ENCODE results near the gene MYL10. TPM values are rescaled to one million over a fixed set of nuclear protein-coding genes. Genes with fewer than 3 reads are reported as not detected.
A peak's percentile ranks its signal among the peaks of the same experiment; 100 is the strongest.

MYL10 gene
- total and polyA plus RNA-seq, 2 of the 8 experiments (the other 6 are each of a cell fraction or from before 2014, with no cell fraction given) = 0.18 TPM; not detected in 1

- Histone ChIP-seq H3K27me3 (replicated peaks in 1 of 4; ENCODE audit: control insufficient read depth in 3 of 4, extremely low read depth in 1 of 4, insufficient read depth in 3 of 4, low read length in 3 of 4) (no peaks in the 10 kb centered on the region), H3K9me3 (ENCODE audit: insufficient read depth in 2 of 2, low read depth in 1 of 2, low read length in 1 of 2) (no peaks in the 10 kb centered on the region), H3K4me1 (replicated peaks in 1 of 4; ENCODE audit: control insufficient read depth in 3 of 4, insufficient read depth in 4 of 4, low read length in 3 of 4) (peaks cover 0 to 26% (median 17%) of the 10 kb centered on the region in 4 experiments; a peak in 6 of 7 replicates), H3K27ac (ENCODE audit: low read depth, low read length) (no peak overlapping the region), H4K5ac (ENCODE audit: insufficient read length, low read depth, low read length) (peak overlapping the region; percentile 34), H3K14ac (ENCODE audit: insufficient read length) (no peak overlapping the region), H4K91ac (replicated peaks; ENCODE audit: insufficient read length, low read length) (peak overlapping the region; percentile 95), H2AK5ac (ENCODE audit: low read depth, low read length) (no peak overlapping the region), H4K20me1 (replicated peaks in 1 of 2; ENCODE audit: control insufficient read depth in 1 of 2, insufficient read depth in 2 of 2, low read length in 2 of 2) (no peaks in the 10 kb centered on the region), H3K18ac (ENCODE audit: extremely low read depth, low read length) (peak overlapping the region; percentile 75), H4K8ac (ENCODE audit: extremely low read depth, insufficient read depth, low read length) (peak overlapping the region; percentile 41; the same call in 1 of the 2 replicates), H3K79me2 (ENCODE audit: control insufficient read depth in 1 of 2, insufficient read depth in 2 of 2, low read length in 2 of 2) (no peaks in the 10 kb centered on the region), H3K56ac (replicated peaks; ENCODE audit: insufficient read length, low read depth, low read length) (no peak overlapping the region), H3K23me2 (ENCODE audit: low read depth, low read length) (no peaks in the 10 kb centered on the region), H2BK15ac (ENCODE audit: low read length) (0 out of 2 replicates have a peak overlapping the region, but pooled peaks have one; percentile 12), H3K4ac (replicated peaks; ENCODE audit: insufficient read length, low read depth, low read length) (peak overlapping the region; percentile 98), H2BK120ac (replicated peaks; ENCODE audit: low read depth, low read length) (peak overlapping the region; percentile 69), H2BK20ac (ENCODE audit: low read length) (peak overlapping the region; percentile 96), H2BK5ac (ENCODE audit: low read depth, low read length) (peak overlapping the region; percentile 25; the same call in 1 of the 2 replicates), H2BK12ac (ENCODE audit: low read depth, low read length) (peak overlapping the region; percentile 23; the same call in 1 of the 2 replicates), H3K4me2 (ENCODE audit: insufficient read depth in 1 of 2, low read depth in 2 of 2, low read length in 2 of 2) (peak overlapping the region; percentile 6 to 59), H3K9ac (replicated peaks in 1 of 4; ENCODE audit: extremely low read depth in 1 of 4, low read depth in 3 of 4, low read length in 3 of 4) (no peak overlapping the region), H3K4me3 (ENCODE audit: extremely low read depth in 1 of 4, insufficient read depth in 2 of 4, low read depth in 3 of 4, low read length in 4 of 4) (no peak overlapping the region), H3K36me3 (ENCODE audit: control insufficient read depth in 2 of 4, insufficient read depth in 4 of 4, low read length in 3 of 4) (no peaks in the 10 kb centered on the region), H2AFZ (ENCODE audit: low read length) (peak overlapping the region; percentile 25; the same call in 1 of the 2 replicates), H3K79me1 (ENCODE audit: low read depth, low read length) (no peaks in the 10 kb centered on the region), H3K23ac (ENCODE audit: insufficient read length) (no peak overlapping the region)
- no peak for DNase-seq (ENCODE audit: low read depth in 1 of 2, low spot score in 2 of 2)
- 44% methylated on average over 7 of the region's 18 CpGs; no CpG with 5 or more reads in 1 of the 2 experiments for WGBS, 2 experiments (ENCODE audit: extremely low coverage in 1 of 2, insufficient coverage in 1 of 2, insufficient read length in 1 of 2, insufficient replicate concordance in 2 of 2, low coverage in 1 of 2, low lambda C conversion rate in 2 of 2, missing lambda C conversion rate in 1 of 2)
- POLR2A ChIA-PET (ENCODE audit: partially characterized antibody) = interaction anchor here (0.6 to 2.0 kb wide), 7 partner anchors 12 to 316 kb away, joined by 3 to 7 read pairs (median 3); no protein-coding TSS in a partner anchor
- FAIRE-seq = no peak
- CTCF ChIA-PET (ENCODE audit: partially characterized antibody) = interaction anchor here (0.5 to 3.7 kb wide), 16 partner anchors 9 to 257 kb away, joined by 3 to 21 read pairs (median 4); no protein-coding TSS in a partner anchor
- 0 out of 4 replicates have a peak, but pooled peaks of 1 of the 2 experiments have one; percentile 22 for TF ChIP-seq SIN3A (conservative IDR thresholded peaks at IDR 0.05 in 1 of 2, IDR thresholded peaks at IDR 0.05 in 1 of 2; ENCODE audit: low read depth in 1 of 2, low read length in 2 of 2)
- TF ChIP-seq HDAC2 (IDR thresholded peaks at IDR 0.05; ENCODE audit: borderline replicate concordance in 1 of 2, low read depth in 2 of 2, low read length in 2 of 2) = 0 out of 4 replicates have a peak, but pooled peaks of 1 of the 2 experiments have one; percentile 4
- TF ChIP-seq SP1 (IDR thresholded peaks at IDR 0.05; ENCODE audit: low read depth, low read length) = no peak
- TF ChIP-seq, protein P1, sequence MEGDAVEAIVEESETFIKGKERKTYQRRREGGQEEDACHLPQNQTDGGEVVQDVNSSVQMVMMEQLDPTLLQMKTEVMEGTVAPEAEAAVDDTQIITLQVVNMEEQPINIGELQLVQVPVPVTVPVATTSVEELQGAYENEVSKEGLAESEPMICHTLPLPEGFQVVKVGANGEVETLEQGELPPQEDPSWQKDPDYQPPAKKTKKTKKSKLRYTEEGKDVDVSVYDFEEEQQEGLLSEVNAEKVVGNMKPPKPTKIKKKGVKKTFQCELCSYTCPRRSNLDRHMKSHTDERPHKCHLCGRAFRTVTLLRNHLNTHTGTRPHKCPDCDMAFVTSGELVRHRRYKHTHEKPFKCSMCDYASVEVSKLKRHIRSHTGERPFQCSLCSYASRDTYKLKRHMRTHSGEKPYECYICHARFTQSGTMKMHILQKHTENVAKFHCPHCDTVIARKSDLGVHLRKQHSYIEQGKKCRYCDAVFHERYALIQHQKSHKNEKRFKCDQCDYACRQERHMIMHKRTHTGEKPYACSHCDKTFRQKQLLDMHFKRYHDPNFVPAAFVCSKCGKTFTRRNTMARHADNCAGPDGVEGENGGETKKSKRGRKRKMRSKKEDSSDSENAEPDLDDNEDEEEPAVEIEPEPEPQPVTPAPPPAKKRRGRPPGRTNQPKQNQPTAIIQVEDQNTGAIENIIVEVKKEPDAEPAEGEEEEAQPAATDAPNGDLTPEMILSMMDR (IDR thresholded peaks at IDR 0.05; ENCODE audit: control extremely low read depth in 1 of 3, insufficient read depth in 1 of 3, low read depth in 1 of 3, low read length in 3 of 3) = peak in 2 of 3 experiments; percentile 26 to 54; a peak in 2 of 4 replicates
- TF ChIP-seq ASH2L (IDR thresholded peaks at IDR 0.05; ENCODE audit: low read length) = peak; percentile 21
- TF ChIP-seq RAD21 (IDR thresholded peaks at IDR 0.05 in 1 of 2, conservative IDR thresholded peaks at IDR 0.05 in 1 of 2; ENCODE audit: low read depth in 2 of 2, low read length in 2 of 2) = peak; percentile 37 to 53; a peak in 3 of 4 replicates
Measured at GRCh38 chr7:101625031-101625791, 3.9 kb downstream of the MYL10 start.
